ENCODE measurements around the gene OR2V2.

Gene OR2V2

GRCh38 chr5:181191526-181192336 is 44.3 kb downstream of the OR2V2 start:
- no peak for DNase-seq

DNA sequence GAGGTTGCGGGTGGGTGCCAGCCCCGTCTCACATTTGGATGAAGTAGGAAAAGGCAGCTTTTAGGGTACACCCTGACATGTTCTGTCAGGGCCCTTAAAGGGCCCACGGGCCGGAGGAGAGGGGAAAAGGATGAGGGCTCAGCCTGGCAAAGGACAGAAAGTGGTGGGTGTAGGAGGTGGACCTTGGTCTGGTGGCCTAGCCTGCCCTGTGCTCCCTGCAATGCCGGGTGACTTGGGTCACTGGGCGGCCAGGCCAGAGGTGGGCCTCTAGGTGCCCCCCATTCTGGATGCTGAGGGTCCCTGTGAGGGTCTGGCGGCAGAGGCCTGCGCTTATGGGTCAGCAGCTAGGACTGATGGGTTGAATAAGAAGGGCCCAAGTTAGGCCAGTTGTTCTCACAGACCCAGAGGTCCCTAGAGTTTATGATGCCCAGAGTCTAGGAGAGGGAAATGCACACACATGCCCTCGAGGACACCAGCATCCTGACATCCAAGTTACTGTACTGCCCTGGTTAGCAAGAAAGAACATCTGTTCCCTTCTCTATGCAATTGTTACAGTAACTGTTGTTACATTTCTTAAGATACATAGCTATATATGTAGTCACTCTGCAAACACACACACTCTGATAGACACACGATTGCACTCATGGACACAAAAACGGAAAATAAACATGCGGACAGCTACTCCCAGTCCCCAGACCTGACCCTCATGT is 45.1 kb downstream of the OR2V2 start:
- no peak for DNase-seq

GRCh38 chr5:181193656-181194055 is 46.3 kb downstream of the OR2V2 start:
- no peak for DNase-seq

DNA sequence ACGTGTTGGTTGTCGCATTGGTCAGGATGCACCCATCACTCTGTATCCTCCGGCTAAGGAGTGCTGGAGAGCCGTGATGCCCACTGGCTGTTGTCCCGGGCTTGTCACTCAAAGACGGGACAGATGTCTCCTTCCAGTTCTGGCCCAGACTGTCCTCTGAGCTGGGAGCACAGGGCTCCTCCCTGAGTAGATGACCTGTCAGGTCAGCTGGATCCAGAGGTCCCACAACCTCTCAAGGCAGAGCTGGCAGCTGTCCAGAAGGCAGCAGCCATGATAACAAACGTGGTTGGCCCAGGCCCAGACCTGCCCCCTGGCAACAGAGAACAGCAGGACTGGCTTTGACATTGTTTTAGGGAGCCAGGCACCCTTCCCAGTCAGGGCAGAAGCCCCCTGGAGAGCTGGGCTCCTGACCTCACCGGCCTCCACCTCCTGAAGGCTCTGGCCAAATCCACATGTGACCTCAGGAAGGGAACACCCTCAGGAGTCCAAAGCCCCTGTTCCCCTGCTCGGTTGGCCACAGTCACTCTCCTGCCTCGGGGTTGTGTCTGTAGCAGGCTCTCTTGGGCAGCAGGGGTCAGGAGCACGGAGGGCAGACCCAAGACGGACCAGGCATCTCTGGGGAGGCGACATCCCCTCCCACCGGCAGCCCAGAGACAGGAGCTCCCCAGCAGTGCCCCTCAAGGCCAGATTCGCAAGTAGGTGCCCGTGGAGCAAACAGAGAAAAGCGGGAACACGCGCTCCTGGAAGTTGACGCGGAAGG is 47.3 kb downstream of the OR2V2 start:
- DNase-seq = no peak

- no peak for DNase-seq
These were observed 47.9 kb downstream of the OR2V2 start for GRCh38 chr5:181195249-181195761.

DNA sequence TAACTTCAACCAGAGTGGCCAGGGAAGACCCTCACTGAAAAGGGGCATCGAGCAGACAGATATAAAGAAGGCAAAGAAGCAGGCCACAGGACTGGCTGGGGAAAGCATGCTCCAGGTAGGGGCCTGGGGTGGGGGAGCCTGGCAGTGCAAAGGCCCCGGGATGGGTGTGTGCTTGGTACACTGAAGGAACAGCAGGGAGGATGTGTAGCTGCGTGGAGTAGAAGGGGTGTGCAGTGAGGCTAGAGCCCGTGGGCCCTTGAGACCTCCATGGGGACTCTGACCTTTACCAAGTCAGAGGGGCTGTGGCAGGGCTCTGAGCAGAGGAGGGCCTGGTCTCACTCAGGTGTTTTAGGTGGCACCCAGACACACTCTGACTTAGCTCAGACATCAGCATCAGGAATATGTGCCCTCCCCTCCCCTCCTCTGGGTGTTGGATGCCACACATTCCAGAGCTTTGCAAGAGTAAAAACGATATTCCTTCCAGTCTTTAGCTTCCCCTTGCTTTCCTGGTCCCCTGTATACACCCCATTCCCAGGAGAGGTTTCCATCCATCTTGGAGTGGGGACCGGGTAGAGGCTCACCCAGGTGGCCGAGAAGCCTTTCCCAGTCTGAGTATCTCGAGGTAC is 50.1 kb downstream of the OR2V2 start:
- DNase-seq = no peak

DNA sequence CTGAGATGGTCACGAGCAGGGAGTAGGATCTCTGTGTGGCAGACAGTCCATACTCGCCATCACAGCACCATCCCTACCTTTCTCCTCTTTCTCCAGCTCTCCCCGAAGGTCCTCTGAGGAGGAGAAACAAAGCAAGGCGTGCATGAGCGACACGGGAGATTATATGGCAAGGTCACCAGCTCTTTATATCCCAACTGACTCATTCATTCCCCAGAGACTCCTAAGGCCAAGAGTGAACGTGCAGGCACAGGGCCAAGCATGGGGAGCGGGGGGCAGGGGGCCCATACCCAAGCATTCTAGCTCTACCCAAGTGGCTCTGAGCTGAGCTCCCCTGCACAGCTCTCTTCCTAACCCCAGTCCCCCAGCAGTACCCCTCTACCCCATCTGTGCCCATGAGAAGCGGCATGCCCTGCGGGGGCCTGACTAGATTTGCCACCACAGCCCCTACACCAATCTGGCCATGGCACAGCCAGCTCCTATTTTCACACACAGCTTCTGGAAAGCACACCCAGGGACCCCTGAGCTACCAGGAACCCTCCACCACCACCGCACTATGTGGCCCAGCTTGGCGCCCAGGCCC is 50.8 kb downstream of the OR2V2 start:
- DNase-seq = no peak

DNA sequence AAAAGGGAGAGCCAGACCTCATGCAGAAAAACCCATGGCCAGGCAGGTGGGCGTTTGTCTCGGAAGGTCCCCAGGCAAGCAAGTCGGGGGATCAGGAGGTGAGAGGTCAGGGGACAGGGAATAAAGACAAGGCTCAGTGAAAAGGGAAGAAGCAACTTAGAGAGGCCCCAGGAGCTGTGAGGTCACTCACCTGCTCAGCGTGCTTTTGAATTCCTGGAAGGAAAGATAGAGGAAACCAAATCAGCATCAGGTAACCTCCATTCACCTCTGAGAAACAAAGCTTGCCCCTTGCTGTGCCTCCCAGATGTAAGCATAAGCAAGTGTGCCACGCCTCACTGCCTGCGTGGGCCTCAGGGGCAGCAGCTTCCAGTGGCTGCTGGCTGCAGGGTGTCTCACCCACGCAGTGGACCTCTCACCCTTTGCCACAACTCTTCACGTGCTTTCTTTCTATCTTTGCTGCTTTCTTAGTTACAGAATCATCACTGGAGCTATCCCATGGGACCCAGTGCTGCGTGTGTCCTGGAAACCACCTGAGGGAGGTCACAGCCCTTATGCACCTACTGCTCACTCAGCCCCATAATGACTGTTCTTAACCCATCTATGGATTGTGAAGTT is 51.6 kb downstream of the OR2V2 start:
- DNase-seq = no peak

GRCh38 chr5:181199881-181200638 is 52.7 kb downstream of the OR2V2 start:
- no peak for DNase-seq

DNA sequence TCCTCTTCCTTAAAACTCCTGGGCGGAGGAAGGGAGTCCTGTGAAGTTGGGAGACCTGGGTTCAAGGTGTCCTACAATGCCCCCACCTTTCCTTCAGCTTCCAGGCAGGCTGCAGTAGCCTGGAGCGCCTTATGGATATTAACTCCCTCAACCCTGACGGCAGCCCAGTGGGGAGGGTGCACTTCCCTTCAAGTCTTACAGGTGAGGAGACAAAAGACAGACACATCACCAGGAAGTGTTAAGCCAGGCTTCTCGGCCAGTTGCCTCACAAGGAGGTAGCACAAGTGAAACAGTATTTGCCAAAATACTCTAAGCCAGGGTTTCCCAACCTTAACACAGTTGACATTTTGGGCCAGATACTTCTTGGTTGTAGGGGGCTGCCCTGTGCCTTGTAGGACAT is 53.4 kb downstream of the OR2V2 start:
- DNase-seq = no peak

DNA sequence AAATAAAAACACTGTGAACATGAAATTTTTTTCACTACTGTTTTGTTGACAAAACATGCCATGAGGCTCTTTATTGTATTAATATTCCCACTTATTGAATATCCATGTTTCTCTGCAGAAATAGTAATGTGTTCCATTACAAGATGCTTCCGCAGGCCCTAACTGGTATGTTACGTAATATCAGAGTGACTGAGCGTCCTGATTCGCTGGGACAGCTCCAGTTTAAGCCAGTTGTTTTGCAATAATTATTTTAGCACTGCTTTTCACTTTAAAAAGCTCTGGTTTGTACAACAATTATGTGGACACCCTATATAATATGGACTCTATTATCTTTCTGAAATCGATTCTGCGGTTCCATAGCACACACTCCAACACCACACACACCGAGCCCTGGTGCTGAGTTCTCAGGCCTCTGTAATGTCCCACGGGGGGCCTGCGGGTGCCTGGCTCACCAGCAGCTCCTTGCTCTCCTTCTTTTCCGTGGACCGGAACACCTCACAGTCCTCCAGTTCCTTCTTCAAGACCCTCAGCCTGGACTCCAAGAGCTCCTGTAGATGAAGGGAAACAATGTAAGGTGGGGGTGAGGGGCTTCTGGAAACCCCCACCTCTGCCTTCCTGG is 55.8 kb downstream of the OR2V2 start:
- DNase-seq = no peak

- no peak for DNase-seq
These were observed 56.4 kb downstream of the OR2V2 start for GRCh38 chr5:181203777-181204112.

- DNase-seq = no peak
These were observed 56.9 kb downstream of the OR2V2 start for GRCh38 chr5:181204113-181204825.

- DNase-seq = no peak
These were observed 57.7 kb downstream of the OR2V2 start, which contains the start of gene TRIM7 for GRCh38 chr5:181204826-181205760. TSS of gene TRIM7 (minus strand) at chr5:181205196. CDS start at chr5:181205110, 86 bp downstream.

DNA sequence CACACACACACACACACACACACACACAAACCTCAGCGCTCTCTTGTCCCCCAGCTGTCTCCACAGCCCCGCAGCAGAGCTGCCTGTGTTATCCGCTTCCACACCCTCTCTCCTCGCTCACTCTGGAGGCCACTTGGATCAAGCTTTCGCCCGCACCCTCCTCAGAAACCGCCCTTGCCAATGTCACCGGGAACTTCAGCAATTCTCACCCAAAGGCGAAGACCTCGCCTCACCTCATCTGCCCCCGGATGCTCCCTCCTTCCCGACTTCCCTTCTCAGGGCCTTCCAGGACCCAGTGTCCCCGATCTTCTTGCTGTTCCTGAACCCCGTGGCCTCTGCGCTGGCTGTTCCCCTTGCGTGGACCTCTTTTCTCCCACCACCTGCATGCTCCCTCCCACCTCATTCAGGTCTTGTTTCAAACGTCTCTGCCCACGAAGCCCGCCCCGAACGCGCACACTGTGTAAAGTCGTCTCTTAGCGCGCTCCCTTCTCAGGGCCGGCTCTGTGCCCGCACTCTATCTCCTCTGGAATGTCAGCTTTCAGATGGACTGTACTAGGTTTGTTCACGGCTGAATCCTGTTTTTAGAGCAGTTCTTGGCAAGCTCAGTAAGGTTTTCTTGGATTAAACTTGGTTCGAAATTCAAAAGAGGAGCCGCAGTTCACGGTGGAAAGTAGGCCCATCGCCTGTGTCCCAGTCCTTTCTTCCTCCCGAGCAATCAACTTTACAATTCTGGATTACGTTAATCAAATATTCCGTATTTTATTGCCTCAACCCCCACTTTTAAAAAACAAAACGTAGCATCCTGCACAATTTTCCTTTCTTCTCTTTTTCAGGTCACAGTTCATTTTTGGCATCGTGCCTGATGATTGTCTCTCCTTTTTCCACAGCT is 58.6 kb downstream of the OR2V2 start:
- no peak for DNase-seq

GRCh38 chr5:181207214-181207959 is 60.0 kb downstream of the OR2V2 start:
- no peak for DNase-seq

DNA sequence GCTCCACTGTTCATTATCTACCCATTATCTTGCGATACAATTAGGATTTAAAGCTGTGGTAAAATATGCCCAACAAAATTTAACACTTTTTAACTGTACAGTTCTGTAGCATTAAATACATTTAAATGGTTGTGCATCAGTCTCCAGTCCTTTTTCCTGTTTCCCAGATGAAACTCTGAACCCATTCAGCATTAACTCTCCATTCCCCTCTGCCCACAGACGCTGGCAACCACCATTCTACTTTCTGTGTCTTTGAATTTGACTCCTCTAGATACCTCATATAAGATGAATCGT is 60.5 kb downstream of the OR2V2 start:
- no peak for DNase-seq
